ENCODE measurements around the gene GFPT1.

GFPT1 gene

DNA sequence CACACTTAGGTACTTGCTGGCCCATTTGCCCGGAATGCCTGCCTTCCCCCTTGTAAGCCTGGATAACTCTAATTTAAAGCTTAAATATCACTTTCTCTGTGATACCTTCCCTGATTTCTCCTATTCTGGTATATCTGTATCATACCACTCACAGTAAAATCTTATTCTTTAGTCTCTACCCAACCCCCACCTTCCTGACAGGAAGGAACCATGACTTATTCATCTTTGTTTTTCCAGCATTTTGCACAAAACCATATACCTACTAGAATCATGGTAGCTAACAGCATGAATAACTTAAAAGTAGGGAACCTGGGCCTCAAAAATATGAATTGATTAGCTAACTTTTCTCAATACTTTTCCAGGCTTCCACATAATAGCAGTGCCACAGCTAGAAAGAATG lies 111.5 kb downstream of the GFPT1 start:
- Histone ChIP-seq H3K4me2 (ENCODE audit: low read depth, low read length, poor library complexity, severe bottlenecking) (no peak overlapping the region), H3K27me3 (ENCODE audit: insufficient read depth, low read length, poor library complexity, severe bottlenecking) (no peaks in the 10 kb centered on the region), H3K36me3 (ENCODE audit: insufficient read depth, low read length) (no peaks in the 10 kb centered on the region), H3K9me3 (ENCODE audit: insufficient read depth, low read depth, low read length) (no peaks in the 10 kb centered on the region), H2AFZ (ENCODE audit: low read length) (no peak overlapping the region), H3F3A (ENCODE audit: low read depth) (no peaks in the 10 kb centered on the region), H3K4me1 (ENCODE audit: insufficient read depth, low read length, poor library complexity, severe bottlenecking) (peaks cover 8% of the 10 kb centered on the region), H3K4me3 (ENCODE audit: low read length, poor library complexity, severe bottlenecking) (no peak overlapping the region), H3K9ac (ENCODE audit: low read depth, low read length, poor library complexity, severe bottlenecking) (no peak overlapping the region), H3K79me2 (ENCODE audit: insufficient read depth, low read length) (no peaks in the 10 kb centered on the region), H4K20me1 (ENCODE audit: insufficient read depth, low read length, poor library complexity, severe bottlenecking) (no peaks in the 10 kb centered on the region), H3K9me2 (replicated peaks; ENCODE audit: low read depth, low read length) (no peaks in the 10 kb centered on the region)
- TF ChIP-seq EZH2phosphoT487 (IDR thresholded peaks at IDR 0.05; ENCODE audit: borderline replicate concordance): no peak
- TF ChIP-seq, protein P1, sequence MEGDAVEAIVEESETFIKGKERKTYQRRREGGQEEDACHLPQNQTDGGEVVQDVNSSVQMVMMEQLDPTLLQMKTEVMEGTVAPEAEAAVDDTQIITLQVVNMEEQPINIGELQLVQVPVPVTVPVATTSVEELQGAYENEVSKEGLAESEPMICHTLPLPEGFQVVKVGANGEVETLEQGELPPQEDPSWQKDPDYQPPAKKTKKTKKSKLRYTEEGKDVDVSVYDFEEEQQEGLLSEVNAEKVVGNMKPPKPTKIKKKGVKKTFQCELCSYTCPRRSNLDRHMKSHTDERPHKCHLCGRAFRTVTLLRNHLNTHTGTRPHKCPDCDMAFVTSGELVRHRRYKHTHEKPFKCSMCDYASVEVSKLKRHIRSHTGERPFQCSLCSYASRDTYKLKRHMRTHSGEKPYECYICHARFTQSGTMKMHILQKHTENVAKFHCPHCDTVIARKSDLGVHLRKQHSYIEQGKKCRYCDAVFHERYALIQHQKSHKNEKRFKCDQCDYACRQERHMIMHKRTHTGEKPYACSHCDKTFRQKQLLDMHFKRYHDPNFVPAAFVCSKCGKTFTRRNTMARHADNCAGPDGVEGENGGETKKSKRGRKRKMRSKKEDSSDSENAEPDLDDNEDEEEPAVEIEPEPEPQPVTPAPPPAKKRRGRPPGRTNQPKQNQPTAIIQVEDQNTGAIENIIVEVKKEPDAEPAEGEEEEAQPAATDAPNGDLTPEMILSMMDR (conservative IDR thresholded peaks at IDR 0.05; ENCODE audit: low read length): no peak

DNA sequence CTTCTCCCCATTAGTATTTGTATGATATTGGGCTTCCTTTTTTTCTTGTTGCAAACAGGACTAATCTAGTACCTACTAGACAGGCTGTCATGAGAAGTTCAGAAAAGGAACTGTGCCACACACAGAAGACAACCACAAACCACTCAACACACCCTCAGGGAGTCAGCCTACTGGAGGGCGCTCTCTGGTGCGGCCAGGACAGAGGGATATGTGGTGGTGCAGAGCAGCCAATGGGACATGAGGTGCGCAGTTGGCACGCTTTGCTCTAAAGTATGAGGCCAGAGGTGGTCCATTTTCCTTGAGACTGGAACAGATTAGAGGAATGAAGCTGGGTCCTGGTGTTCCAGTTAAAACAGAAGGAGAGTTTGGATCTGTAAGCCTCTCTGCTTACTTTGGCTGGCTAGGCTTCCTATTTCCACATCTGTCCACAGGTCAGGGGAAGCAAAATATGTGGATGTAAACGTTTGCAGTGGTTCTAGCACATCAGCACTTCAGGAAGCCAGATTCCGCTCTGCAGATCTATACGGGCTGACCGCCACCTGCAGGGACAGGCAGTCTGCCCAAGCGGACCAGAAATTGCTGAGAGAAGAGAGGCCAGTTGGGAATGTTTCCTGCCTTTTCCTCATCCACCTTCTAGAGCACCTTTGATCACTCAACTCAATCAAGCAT lies 114.1 kb downstream of the GFPT1 start:
- no peak overlapping the region for H3K4me2 ChIP-seq (ENCODE audit: low read depth, low read length, poor library complexity, severe bottlenecking)
- no peak overlapping the region for H2AFZ ChIP-seq (ENCODE audit: low read length)
- H3F3A ChIP-seq (ENCODE audit: low read depth): no peaks in the 10 kb centered on the region
- H4K20me1 ChIP-seq (ENCODE audit: insufficient read depth, low read length, poor library complexity, severe bottlenecking): no peaks in the 10 kb centered on the region
- no peaks in the 10 kb centered on the region for H3K79me2 ChIP-seq (ENCODE audit: insufficient read depth, low read length)
- H3K9me2 ChIP-seq (replicated peaks; ENCODE audit: low read depth, low read length): no peaks in the 10 kb centered on the region
- peaks cover 8% of the 10 kb centered on the region for H3K4me1 ChIP-seq (ENCODE audit: insufficient read depth, low read length, poor library complexity, severe bottlenecking)
- no peak overlapping the region for H3K4me3 ChIP-seq (ENCODE audit: low read length, poor library complexity, severe bottlenecking)
- H3K36me3 ChIP-seq (ENCODE audit: insufficient read depth, low read length): no peaks in the 10 kb centered on the region
- H3K27me3 ChIP-seq (ENCODE audit: insufficient read depth, low read length, poor library complexity, severe bottlenecking): no peaks in the 10 kb centered on the region
- no peaks in the 10 kb centered on the region for H3K9me3 ChIP-seq (ENCODE audit: insufficient read depth, low read depth, low read length)
- TF ChIP-seq, protein P1 (conservative IDR thresholded peaks at IDR 0.05; ENCODE audit: low read length): no peak
- no peak for TF ChIP-seq EZH2phosphoT487 (IDR thresholded peaks at IDR 0.05; ENCODE audit: borderline replicate concordance)
- no peak overlapping the region for H3K9ac ChIP-seq (ENCODE audit: low read depth, low read length, poor library complexity, severe bottlenecking)

DNA sequence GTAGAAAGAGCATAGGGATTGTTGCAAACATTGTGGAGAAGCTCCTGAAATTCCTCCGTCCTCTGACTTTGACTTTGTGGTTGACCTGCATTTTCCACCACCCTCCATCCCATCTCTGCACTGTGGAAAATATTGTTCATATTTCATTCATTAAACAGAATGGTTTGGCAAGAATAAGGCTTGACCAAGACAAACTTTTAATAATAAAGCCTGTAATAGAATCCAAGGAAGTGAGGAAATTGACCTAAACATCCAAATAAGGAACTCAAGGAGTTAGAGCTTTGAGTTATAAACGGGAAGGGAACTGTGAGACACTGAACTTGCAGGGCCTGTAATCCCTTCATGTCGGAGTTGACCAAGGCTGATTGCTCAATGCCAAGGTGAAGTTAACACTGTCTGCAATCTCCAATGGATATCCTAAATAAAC lies 115.2 kb downstream of the GFPT1 start:
- Histone ChIP-seq H3F3A (ENCODE audit: low read depth) (no peaks in the 10 kb centered on the region), H3K36me3 (ENCODE audit: insufficient read depth, low read length) (no peaks in the 10 kb centered on the region), H3K9ac (ENCODE audit: low read depth, low read length, poor library complexity, severe bottlenecking) (no peak overlapping the region), H3K9me2 (replicated peaks; ENCODE audit: low read depth, low read length) (no peaks in the 10 kb centered on the region), H4K20me1 (ENCODE audit: insufficient read depth, low read length, poor library complexity, severe bottlenecking) (no peaks in the 10 kb centered on the region), H3K79me2 (ENCODE audit: insufficient read depth, low read length) (no peaks in the 10 kb centered on the region), H3K4me2 (ENCODE audit: low read depth, low read length, poor library complexity, severe bottlenecking) (no peak overlapping the region), H3K4me1 (ENCODE audit: insufficient read depth, low read length, poor library complexity, severe bottlenecking) (peaks cover 8% of the 10 kb centered on the region), H2AFZ (ENCODE audit: low read length) (no peak overlapping the region), H3K4me3 (ENCODE audit: low read length, poor library complexity, severe bottlenecking) (no peak overlapping the region), H3K27me3 (ENCODE audit: insufficient read depth, low read length, poor library complexity, severe bottlenecking) (no peaks in the 10 kb centered on the region), H3K9me3 (ENCODE audit: insufficient read depth, low read depth, low read length) (no peaks in the 10 kb centered on the region)
- no peak for TF ChIP-seq EZH2phosphoT487 (IDR thresholded peaks at IDR 0.05; ENCODE audit: borderline replicate concordance)
- TF ChIP-seq, protein P1 (conservative IDR thresholded peaks at IDR 0.05; ENCODE audit: low read length): no peak

Data from Loucy (cell line).